GM19455 (cell line): ENCODE measurements around the gene FEM1A.
"Not testable (repeated sequence)": the region's sequence is repeated elsewhere in the genome, so short reads cannot be mapped to it uniquely, and the experiment has no call there.

Source experiments
- ATAC-seq: cut with Tn5 transposase; IDR thresholded peaks from one replicate; pipeline ENCODE4 v1.9.1; 2021; ENCODE audit not compliant: unreplicated experiment

The FEM1A gene

GRCh38 chr19:4773047-4773640, 18.4 kb upstream of the FEM1A start:
- no peak for ATAC-seq

GRCh38 chr19:4774136-4774535, 17.4 kb upstream of the FEM1A start:
- ATAC-seq, result no peak

DNA sequence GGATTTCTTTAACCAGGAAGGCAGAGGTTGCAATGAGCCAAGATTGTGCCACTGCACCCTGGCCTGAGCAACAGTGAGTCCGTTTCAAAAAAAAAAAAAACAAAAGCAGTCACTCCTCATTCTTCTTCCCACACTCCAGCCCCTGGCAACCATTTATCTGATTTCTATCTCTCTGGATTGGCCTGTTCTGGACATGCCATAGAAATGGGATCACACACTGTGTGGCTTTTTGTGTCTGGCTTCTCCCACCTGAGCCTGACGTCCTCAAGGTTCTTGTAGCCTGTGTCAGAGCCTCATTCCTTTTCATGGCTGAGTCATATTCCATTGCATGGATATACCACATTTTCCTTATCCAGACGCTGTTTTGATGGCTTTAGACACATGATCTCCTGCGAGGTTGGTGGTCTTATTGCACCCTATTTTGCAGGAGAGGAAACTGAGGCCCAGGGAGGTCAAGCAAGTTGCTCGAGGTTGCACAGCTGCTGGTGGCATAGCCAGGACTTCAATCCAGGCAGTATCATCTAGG, 15.8 kb upstream of the FEM1A start:
- ATAC-seq, result no peak

GRCh38 chr19:4776436-4777211, 14.9 kb upstream of the FEM1A start:
- no peak for ATAC-seq

DNA sequence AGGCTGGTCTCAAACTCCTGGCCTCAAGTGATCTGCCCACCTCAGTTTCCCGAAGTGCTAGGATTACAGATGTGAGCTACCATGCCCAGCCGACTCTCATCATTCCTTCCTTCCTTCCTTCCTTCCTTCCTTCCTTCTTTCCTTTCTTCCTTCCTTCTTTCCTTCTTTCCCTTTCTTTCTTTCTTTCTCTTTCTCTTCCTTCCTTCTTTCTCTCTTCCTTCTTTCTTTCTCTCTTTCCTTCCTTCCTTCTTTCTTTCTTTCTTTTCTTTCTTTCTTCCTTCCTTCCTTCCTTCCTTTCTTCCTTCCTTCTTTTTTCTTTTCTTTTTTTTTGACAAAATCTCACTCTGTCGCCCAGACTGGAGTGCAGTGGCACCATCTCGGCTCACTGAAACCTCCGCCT, 13.4 kb upstream of the FEM1A start:
- ATAC-seq, result not testable (repeated sequence)

DNA sequence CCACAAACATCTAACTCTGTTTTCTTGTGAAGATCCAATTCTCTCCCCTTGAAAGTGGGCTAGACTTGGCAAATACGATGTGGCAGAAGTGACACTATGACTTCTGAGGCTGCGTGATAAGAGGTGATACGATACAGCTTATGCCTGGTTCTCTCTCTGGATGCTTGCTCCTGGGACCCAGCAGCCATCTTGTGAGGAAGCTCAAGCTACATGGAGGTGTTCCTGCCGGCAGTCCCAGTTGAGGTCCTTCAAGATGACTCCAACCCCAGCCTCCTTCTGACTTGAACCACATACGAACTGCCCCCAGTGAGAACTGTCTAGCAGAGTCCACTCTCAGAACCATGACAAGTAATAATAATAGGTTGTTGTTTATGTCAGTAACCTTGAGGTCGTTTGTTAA, 10.7 kb upstream of the FEM1A start:
- ATAC-seq, result no peak

DNA sequence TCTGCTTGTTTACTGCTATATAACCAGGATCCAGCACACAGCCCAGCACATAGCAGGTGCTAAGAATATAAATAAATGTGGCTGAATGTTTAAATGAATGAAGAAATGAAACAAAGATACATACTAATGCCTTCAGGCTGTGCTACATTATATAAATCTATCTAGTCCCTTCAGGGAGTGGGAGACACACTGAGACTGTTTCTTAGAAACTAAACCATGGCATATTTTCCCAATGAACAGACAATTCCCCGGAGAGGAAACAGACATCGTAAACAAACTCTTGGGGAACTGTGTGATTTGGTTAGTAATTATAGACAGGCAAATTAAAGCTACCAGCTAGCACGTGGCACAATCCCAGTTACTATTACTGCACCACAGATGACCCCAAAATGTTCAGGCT, 9.7 kb upstream of the FEM1A start:
- no peak for ATAC-seq

DNA sequence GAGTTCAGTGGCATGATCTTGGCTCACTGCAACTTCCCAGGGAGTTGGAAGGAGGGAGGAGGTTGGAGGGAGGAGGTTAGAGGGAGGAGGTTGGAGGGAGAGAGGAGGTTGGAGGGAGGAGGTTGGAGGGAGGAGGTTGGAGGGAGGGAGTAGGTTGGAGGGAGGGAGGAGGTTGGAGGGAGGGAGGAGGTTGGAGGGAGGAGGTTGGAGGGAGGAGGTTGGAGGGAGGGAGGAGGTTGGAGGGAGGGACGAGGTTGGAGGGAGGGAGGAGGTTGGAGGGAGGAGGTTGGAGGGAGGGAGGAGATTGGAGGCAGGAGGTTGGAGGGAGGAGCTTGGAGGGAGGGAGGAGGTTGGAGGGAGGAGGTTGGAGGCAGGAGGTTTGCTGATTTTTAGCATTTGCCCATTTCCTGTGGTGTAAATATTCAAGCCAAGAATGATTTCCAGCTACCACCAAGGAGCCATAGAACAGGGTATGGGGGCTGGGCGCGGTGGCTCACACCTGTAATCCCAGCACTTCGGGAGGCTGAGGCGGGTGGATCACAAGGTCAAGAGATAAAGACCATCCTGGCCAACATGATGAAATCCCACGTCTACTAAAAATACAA, 5.0 kb upstream of the FEM1A start:
- ATAC-seq, result not testable (repeated sequence)

- not testable (repeated sequence) for ATAC-seq
These were observed 708 bp downstream of the FEM1A start for GRCh38 chr19:4792019-4792865.

GRCh38 chr19:4792866-4793195, 1.3 kb downstream of the FEM1A start:
- not testable (repeated sequence) for ATAC-seq

DNA sequence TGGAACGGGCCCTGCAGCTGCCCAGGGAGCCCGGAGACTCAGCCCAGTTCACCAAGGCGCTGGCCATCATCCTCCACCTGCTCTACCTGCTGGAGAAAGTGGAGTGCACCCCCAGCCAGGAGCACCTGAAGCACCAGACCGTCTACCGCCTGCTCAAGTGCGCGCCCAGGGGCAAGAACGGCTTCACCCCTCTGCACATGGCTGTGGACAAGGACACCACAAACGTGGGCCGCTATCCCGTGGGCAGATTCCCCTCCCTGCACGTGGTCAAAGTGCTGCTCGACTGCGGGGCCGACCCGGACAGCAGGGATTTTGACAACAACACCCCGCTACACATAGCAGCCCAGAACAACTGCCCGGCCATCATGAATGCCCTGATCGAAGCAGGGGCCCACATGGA, 1.7 kb downstream of the FEM1A start:
- not testable (repeated sequence) for ATAC-seq

- ATAC-seq, result no peak
These were observed 3.4 kb downstream of the FEM1A start for GRCh38 chr19:4794971-4795370.

DNA sequence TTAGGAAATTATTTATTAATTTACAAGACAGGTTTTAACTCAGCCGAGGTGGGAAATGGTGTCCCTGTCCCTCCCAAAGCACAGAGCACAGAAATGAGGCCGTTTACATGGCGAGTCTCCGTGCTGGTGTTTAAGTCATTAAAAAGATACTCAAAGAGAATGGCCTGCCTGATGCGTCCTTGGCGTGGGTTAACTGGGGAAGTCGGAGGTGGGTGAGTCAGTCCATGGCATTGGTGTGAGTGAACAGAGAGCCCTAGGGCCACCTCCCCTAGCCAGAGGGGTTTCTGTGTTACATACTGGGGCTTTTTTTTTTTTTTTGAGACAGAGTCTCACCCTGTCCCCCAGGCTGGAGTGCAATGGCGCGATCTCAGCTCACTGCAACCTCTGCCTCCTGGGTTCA, 3.9 kb downstream of the FEM1A start:
- ATAC-seq, result no peak

DNA sequence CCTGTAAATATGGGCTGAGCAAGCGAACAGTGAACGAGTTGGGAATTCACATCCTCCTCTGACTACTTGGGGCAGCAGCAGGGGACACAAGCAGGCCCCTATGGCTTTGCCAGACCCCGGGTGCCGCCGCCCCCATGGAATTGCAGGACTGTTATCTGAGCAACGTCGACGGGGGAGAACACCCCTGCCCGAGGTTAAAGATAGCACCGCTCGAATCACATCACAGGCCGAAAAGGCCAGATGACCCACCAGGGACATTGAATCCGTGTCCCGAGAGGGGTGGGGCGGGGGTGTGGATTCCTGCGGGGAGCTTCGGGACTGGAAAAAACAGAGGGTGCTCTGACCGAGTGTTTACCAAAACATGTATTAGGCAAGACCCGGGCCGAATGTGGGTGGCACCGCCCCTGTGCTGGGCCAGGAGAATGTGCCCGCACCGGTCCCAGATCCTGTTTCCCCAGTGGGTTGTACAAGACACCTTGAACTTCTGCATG, 9.1 kb downstream of the FEM1A start:
- no peak for ATAC-seq

- ATAC-seq, result no peak
These were observed 9.6 kb downstream of the FEM1A start for GRCh38 chr19:4801085-4801619.

- ATAC-seq, result no peak
These were observed 11.2 kb downstream of the FEM1A start for GRCh38 chr19:4802711-4803110.

DNA sequence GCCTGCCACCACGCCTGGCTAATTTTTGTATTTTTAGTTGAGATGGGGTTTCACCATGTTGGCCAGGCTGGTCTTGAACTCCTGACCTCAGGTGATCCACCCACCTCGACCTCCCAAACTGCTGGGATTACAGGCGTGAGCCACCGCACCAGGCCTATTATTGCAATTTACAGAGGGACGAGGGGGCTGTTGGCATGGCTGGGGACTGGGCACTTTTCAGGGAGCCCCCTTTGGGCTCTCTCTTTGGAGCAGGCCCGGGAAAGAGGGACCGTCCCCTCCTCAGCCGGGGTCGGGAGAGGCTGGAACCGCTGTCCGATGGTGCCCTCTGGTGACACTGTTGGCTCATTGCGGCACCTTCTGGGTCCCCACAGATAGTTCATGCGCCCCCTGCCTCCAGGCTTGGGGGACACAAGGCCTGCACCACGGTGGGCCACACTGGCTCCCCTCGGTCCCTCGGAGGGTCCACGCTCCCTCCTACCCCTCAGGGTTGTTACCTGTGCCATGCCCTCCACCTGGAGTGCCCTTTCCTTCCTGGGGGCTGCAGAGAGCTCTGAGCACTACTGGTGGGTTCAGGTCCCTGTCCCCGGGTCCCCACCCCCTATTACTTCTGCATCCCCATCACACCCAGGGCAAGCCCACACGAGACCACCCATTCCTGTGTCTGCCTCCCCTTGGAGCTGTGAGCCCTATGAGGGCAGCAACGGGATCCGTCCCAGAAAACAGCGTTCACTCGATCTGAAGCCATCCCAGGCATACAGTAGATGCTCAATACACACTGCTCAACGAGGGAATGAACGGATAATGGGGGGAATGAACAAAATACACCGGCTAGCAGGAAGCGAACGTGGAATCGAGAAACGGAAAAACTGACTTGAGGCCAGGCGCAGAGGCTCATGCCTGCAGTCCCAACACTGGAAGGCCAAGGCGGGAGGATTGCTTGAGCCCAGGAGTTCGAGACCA, 12.5 kb downstream of the FEM1A start:
- ATAC-seq, result no peak

GRCh38 chr19:4805140-4805539, 13.6 kb downstream of the FEM1A start:
- not testable (repeated sequence) for ATAC-seq

DNA sequence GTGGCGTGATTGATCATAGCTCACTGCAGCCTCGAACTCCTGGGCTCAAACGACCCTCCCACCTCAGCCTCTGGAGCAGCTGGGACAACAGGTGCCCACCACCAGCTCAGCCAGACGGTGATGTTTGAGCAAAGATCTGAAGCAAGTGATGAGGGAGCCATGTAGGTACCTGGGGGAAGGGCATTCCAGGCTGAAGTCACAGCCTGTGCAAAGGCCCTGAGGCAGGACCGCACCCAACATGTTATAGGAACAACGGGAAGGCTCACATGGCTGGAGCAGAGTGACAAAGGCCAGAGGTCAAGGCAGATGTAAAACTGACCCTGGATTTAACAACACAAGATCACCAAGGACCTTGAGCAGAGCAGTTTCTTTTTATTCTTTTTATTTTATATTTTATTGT, 14.8 kb downstream of the FEM1A start:
- no peak for ATAC-seq

DNA sequence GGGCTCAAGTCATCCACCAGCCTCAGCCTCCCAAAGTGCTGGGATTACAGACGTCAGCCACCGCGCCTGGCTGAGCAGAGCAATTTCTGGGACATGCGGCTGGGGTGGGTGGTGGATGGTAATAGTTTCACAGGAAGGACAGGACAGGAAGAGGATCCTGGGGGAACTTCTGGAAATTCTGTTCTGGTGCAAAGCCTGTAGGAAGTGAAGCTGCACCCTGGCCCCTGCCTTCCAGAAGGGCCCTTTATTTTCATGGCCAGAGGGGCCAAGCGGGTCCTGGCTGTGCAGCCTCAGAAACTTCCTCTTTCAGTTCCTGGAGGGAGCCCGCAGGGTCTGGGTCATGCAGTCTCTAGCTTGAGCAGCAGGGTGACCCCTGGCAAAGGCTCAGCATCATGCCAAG, 15.7 kb downstream of the FEM1A start:
- no peak for ATAC-seq
